NCI-H2196 treated with DMSO at 0.1 percent for 48 hours (cell line): ENCODE results near the gene GEMIN4.
"Not testable (repeated sequence)": the region's sequence is repeated elsewhere in the genome, so short reads cannot be mapped to it uniquely, and the experiment has no call there.

Experiments
- DNase-seq: peaks from one replicate; lab custom pipeline; 2025; ENCODE audit not compliant: unreplicated experiment; lab: John Stamatoyannopoulos, UW

GEMIN4 gene

DNA sequence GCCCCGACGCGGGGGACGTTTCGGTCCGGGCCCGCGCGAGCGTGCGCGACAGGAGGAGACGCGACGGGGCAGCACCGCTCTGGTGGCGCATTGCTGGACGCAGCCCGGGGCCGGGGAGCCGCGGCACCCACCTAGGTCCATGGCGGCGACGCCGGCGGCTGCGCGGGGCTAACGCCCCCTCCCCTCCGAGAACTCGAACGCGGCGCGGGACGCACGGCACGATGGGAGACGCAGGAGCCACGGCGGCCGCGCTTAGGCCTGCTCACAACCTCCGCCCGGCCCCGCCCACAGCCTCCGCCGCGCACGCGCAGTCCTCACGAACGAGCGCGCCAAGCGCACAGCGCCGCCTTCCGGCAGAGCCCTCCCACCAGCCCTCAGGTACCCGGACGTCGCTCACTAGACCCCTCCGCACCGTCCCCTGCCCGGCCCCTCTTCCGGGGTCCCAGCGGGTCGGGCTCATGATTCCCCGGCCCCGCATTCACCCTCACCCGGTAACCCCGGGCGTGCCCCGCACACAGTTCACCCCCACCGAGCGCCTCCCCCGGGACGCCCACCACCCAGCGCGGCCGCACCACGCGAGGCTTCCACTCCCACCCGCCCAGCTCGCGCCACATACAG is at the start of gene GEMIN4:
Gene GEMIN4, minus strand, starts transcription at position 263 of the 618 bp plus-strand sequence. Its CDS starts 122 bp downstream, at position 141.
- peak; percentile 28 for DNase-seq

DNA sequence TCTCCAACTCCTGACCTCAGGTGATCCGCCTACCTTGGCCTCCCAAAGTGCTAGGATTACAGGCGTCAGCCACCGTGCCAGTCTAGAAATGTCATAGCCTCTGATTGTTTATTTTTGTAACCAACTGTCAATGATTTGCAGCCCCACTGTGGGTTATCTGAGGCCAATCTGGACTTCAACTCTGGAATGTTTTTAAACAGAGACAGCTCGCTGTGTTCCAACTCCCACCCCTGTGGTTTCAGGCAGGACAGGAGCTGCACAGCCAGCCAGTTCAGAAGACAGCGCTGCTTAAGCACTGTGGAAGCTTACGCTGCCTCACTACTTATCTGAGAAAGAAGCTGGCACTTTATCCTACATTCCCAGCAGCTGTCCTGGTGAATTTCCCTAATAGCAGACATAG is 49.6 kb upstream of the GEMIN4 start:
- no peak for DNase-seq

GRCh38 chr17:800446-801242 is 48.6 kb upstream of the GEMIN4 start:
- DNase-seq, result no peak

DNA sequence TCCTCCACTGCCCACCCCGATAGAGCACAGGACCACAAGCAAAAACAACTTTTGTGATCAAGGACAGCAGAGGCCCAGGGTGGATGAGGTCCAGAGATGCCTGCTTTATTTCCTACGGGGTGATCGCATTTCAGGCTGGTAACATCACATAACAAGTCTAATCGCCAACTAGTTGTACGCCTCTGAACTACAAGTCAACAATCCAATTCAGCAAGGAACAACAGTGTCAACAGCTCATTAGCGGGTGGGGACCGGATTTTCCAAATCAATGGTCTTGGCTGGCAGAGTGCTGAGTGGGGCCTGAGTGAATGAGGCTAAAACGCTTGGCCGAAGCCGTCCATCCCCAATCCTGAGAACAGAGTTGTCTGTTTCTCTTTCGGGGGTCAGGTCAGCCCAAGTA is 47.2 kb upstream of the GEMIN4 start:
- no peak for DNase-seq

- DNase-seq, result no peak
Observed at GRCh38 chr17:798246-798645, 46.2 kb upstream of the GEMIN4 start.

DNA sequence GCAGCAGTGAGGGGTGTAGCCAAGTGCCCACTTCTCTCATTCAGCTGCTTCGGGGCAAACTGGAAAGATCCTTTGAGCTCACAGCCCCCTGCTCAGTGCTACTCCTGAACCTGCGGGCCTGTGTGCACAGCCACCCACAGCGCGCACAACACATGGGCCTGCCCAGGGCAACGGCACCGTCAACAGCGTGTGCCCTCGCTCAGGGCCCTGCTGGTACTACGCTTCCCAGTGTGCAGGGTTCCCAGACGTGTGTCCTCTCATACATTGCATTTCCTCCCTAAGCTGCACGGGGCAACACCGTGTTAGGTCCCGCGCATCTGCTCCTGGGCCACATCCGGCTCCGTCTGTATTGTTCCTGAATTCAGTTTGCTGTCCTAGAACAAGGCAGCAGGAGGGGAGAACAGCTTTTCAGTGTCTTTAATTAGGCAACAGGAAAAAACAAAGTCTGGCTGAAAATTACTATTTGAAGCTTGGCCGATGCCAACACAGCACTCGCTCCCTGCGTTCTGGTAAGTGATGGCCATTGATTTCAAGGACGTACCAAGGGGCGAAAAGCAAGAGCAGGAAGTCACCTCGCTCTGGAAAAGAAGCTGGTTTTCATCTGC is 45.3 kb upstream of the GEMIN4 start:
- DNase-seq, result no peak

DNA sequence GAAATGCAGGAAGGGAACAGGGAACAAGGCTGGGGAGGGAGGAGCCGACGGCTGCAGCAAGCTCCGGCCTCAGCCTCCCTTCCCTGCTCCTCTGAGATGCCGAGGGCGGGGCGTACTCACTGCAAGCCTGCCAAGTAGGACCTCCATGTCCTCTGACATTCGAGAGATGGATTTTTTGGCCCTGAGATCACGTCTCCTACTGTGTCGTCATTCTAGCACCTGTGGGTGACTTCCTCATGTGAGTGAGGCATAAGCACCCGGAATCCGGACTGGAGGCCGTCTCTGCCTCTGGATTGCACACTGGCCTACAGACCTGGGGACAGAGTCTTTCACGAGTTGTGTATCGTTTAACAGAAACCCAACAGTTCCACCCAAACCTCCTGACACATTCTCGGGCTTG is 44.5 kb upstream of the GEMIN4 start:
- DNase-seq, result no peak

- no peak for DNase-seq
Observed at GRCh38 chr17:795721-796120, 43.7 kb upstream of the GEMIN4 start.

GRCh38 chr17:795276-795675 is 43.2 kb upstream of the GEMIN4 start:
- DNase-seq, result no peak

DNA sequence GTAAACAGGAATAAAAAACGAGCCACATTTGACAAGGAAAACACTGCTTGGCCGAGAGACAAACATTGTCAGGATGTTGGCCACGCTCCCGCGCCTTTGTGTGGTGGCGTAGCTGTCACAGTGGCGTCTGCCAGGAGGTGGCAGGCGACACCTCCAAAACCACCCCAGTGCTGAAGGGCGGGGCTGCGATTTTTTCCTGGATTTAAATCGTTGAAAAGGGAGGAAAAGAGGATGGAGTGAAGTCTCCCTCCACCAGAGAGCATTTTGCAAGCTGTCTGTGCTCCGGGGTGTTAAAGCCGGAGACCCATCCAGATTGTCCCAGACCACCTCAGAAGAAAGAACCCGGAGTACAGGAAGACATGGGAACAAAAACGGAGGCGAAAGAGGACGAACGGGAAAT is 42.8 kb upstream of the GEMIN4 start:
- DNase-seq, result peak; percentile 26

- DNase-seq, result no peak
Observed at GRCh38 chr17:792277-792676, 40.2 kb upstream of the GEMIN4 start.

DNA sequence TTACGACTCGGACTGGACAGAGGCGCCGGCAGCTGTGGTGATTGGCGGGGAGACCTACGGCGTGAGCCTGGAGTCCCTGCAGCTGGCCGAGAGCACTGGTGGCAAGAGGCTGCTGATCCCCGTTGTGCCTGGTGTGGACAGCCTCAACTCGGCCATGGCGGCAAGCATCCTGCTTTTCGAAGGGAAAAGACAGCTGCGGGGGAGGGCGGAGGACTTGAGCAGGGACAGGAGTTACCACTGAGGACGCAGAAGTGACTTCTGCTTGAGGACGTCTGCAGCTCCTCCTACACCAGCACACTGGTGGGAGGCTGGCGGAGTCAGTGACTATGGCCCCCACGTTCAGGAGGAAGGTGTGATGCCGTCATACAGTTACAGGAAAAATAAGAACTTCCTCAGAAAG is 39.8 kb upstream of the GEMIN4 start:
- no peak for DNase-seq

GRCh38 chr17:790874-791247 is 38.8 kb upstream of the GEMIN4 start:
- not testable (repeated sequence) for DNase-seq

DNA sequence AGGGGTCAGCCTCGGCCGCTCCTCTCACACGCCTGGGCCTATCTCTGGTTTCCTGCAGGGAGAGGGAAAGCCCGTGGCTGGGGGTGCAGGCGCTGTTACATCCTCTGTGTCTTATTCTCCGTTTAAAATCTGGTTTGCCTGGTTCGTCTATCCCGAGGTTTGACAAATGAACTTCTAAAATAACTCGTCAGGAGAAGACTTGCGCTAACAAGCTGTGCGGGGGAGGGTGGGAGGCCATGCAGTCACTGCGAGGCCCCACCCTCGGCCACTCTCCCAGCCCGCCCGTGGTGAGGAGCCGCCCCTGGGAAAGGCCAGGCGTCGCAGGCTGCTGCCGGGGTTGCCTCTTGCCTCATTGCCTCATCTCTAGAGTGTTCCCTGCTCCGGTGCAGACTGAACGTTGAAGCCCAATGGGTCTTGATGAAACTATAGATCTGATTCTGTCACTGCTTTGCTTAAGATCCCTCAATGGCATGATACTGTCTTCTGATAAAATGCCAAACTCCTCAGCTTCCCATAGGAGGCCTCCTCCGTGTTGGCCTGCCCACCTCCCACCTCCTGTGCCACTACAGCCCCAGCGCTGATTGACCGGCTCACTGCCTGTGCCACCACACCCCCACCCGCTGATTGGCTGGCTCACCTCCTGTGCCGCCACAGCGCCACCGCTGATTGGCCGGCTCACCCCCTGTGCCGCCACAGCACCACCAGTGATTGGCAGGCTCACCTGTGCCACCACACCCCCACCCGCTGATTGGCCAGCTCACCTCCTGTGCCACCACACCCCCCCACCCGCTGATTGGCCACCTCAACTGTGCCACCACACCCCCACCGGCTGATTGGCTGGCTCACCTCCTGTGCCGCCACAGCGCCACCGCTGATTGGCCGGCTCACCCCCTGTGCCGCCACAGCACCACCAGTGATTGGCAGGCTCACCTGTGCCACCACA is 38.1 kb upstream of the GEMIN4 start:
- DNase-seq, result not testable (repeated sequence)

DNA sequence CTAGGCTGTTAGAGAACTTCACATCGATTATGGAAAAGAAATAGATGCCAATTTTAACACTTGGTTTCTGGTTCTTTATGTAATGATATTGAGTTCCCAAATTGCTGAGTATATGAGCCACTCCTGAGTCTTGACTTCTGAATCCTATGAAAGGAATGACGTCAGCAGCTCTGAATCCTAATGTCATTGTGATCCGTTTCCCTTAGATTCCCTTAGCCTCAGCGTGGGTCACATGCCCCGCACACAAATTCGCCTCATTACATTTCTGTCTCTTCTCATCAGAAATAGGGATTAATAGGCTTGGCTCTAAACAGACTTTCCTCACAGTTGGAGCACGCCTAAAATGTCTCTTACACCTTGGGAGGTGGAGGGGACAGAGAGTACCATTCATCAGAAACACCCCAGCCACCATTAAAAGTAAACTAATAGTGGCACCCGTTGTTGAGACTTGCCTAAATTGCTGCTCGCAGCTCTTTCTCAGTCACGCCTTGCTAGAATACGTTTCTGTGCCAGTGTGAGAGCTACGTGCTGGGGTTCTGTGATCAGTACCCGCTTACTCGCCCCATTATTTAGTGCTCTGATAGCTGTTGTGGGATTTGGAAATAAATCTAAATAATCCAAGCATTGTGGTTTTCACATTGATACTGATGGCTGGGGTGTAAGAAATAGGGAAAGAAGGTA is 37.2 kb upstream of the GEMIN4 start:
- DNase-seq, result no peak

GRCh38 chr17:788551-788950 is 36.5 kb upstream of the GEMIN4 start:
- DNase-seq, result no peak

DNA sequence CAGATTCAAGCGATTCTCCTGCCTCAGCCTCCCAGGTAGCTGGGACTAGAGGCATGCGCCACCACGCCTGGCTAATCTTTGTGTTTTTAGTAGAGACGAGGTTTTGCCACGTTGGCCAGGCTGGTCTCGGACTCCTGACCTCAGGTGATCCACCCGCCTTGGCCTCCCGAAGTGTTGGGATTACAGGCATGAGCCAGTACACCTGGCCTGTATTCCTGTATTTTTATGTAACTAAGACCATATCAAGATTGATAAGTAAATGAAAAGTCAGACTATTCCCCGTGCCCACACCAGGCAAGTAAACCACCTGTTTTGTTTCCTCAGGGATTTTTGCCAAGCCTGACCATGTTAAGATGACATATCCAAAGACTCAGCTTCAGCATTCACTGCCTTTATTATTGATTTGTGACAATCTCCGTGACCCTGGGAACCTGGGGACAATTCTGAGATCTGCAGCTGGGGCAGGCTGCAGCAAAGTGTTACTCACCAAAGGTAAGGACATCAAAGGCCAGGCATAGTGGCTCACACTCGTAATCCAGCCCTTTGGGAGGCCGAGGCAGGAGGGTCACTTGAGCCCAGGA is 35.7 kb upstream of the GEMIN4 start:
- no peak for DNase-seq

GRCh38 chr17:785901-786300 is 33.8 kb upstream of the GEMIN4 start:
- not testable (repeated sequence) for DNase-seq

- no peak for DNase-seq
Observed at GRCh38 chr17:784143-784542, 32.1 kb upstream of the GEMIN4 start.
